GM12872 (cell line): ENCODE measurements around the gene NME3.

Source experiments
- CTCF ChIP-seq: IDR thresholded peaks from 3 replicates; pipeline ENCODE4 v1.5.1; 2011; ENCODE audit warnings: low read depth, mild to moderate bottlenecking, low read length, moderate library complexity; ENCODE audit not compliant: insufficient read depth

Gene NME3

GRCh38 chr16:1757714-1758461 lies 13.5 kb downstream of the NME3 start:
- no peak for TF ChIP-seq CTCF

- no peak for TF ChIP-seq CTCF
Measured at GRCh38 chr16:1754204-1754603, 17.1 kb downstream of the NME3 start.

- TF ChIP-seq CTCF: no peak
Measured at GRCh38 chr16:1752853-1753252, 18.5 kb downstream of the NME3 start.

GRCh38 chr16:1751946-1752345 lies 19.4 kb downstream of the NME3 start:
- no peak for TF ChIP-seq CTCF

GRCh38 chr16:1749152-1750117 lies 21.9 kb downstream of the NME3 start:
- TF ChIP-seq CTCF: no peak

- TF ChIP-seq CTCF: no peak
Measured at GRCh38 chr16:1747934-1748333, 23.4 kb downstream of the NME3 start.

- no peak for TF ChIP-seq CTCF
Measured at GRCh38 chr16:1746693-1747195, 24.6 kb downstream of the NME3 start.
